ENCODE data around the gene AKAP6.
A peak's percentile ranks its signal among the peaks of the same experiment; 100 is the strongest.

AKAP6 gene

GRCh38 chr14:32584079-32584478 is 255.0 kb downstream of the AKAP6 start:
- no peak overlapping the region for H3K4me3 ChIP-seq (ENCODE audit: low read depth, low read length)
- DNase-seq (ENCODE audit: low read depth): no peak
- TF ChIP-seq CTCF (conservative IDR thresholded peaks at IDR 0.05; ENCODE audit: low read depth, low read length): no peak

GRCh38 chr14:32587461-32587860 is 258.4 kb downstream of the AKAP6 start:
- no peak overlapping the region for H3K4me3 ChIP-seq (ENCODE audit: low read depth, low read length)
- TF ChIP-seq CTCF (conservative IDR thresholded peaks at IDR 0.05; ENCODE audit: low read depth, low read length): no peak
- DNase-seq (ENCODE audit: low read depth): no peak

- DNase-seq (ENCODE audit: low read depth): peak; percentile 82
- H3K4me3 ChIP-seq (ENCODE audit: low read depth, low read length): no peak overlapping the region
- peak; percentile 88 for TF ChIP-seq CTCF (conservative IDR thresholded peaks at IDR 0.05; ENCODE audit: low read depth, low read length)
Observed at GRCh38 chr14:32588448-32589320, 259.6 kb downstream of the AKAP6 start.

- no peak for TF ChIP-seq CTCF (conservative IDR thresholded peaks at IDR 0.05; ENCODE audit: low read depth, low read length)
- H3K4me3 ChIP-seq (ENCODE audit: low read depth, low read length): no peak overlapping the region
- DNase-seq (ENCODE audit: low read depth): no peak
Observed at GRCh38 chr14:32590157-32590556, 261.1 kb downstream of the AKAP6 start.

GRCh38 chr14:32593290-32593942 is 264.3 kb downstream of the AKAP6 start:
- peak; percentile 78 for DNase-seq (ENCODE audit: low read depth)
- H3K4me3 ChIP-seq (ENCODE audit: low read depth, low read length): no peak overlapping the region
- no peak for TF ChIP-seq CTCF (conservative IDR thresholded peaks at IDR 0.05; ENCODE audit: low read depth, low read length)

- DNase-seq (ENCODE audit: low read depth): peak; percentile 61
- H3K4me3 ChIP-seq (ENCODE audit: low read depth, low read length): no peak overlapping the region
- TF ChIP-seq CTCF (conservative IDR thresholded peaks at IDR 0.05; ENCODE audit: low read depth, low read length): no peak
Observed at GRCh38 chr14:32594766-32595165, 265.7 kb downstream of the AKAP6 start.

Data from choroid plexus epithelial cell (primary cell).